GM12878 (cell line): ENCODE data around the gene ADGRF1. TPM values are rescaled to one million over a fixed set of nuclear protein-coding genes. Genes with fewer than 3 reads are reported as not detected.

Source experiments
- ATAC-seq: fragments of 200-7000 bp; cut with Tn5 transposase; 3 replicates; pipeline ENCODE4 v1.9.1; 2020; ENCODE audit warnings: mild to moderate bottlenecking, moderate library complexity
- BruUV-seq: library from RNA; stranded (reverse); fragments of 400-500 nt; replicated peaks from 2 replicates; lab custom pipeline; 2021; lab: Mats Ljungman, UMichigan
- CTCF ChIA-PET: fragments of 300-600 bp; sonication (Branson Sonifier 250); formaldehyde crosslinking; extraction: SDS; loops from one replicate; lab custom pipeline; 2021; ENCODE audit warnings: inconsistent platforms; lab: Yijun Ruan, JAX
- POLR2A ChIA-PET: fragments of 350-600 bp; formaldehyde crosslinking; extraction: SDS; loops from one replicate; lab custom pipeline; 2021; ENCODE audit warnings: inconsistent platforms; lab: Charles Lee
- RAD21 ChIA-PET: fragments of 300-600 bp; sonication (Branson Sonifier 250); formaldehyde crosslinking; loops from one replicate; lab custom pipeline; 2023; ENCODE audit warnings: antibody characterized with exemption; ENCODE audit not compliant: unreplicated experiment; lab: Charles Lee
- SMC1A ChIA-PET: fragments of 300-600 bp; sonication (Branson Sonifier 250); formaldehyde crosslinking; loops from one replicate; lab custom pipeline; 2023; ENCODE audit not compliant: unreplicated experiment, uncharacterized antibody; lab: Charles Lee
- DNase-seq: peaks from one replicate; pipeline ENCODE4 v3.0.0-alpha.2; 2011; ENCODE audit warnings: low read depth, low spot score
- FAIRE-seq: peaks from 3 replicates; lab custom pipeline; 2011; peaks lifted over from hg19 to GRCh38; lab: Jason Lieb, UNC
- H2AFZ ChIP-seq: 2 replicates; pipeline ENCODE4 v1.6.0; 2011; ENCODE audit warnings: low read depth, low read length, control low read depth; ENCODE audit not compliant: control insufficient read depth
- H3K27ac ChIP-seq: 2 replicates; pipeline ENCODE4 v1.5.1; 2011; ENCODE audit warnings: control low read depth; ENCODE audit not compliant: control insufficient read depth, insufficient read depth
- H3K27me3 ChIP-seq, 2 experiments: replicated peaks in 1 of 2; 2 replicates each; pipeline versions ENCODE4 v1.6.0 to v1.6.1; 2011; ENCODE audit warnings: low read length in 1 of 2; ENCODE audit not compliant: control insufficient read depth in 2 of 2, insufficient read depth in 2 of 2
- H3K36me3 ChIP-seq, 2 experiments: 2 replicates each; pipeline ENCODE4 v1.5.1; 2011; ENCODE audit warnings: low read length in 1 of 2; ENCODE audit not compliant: control insufficient read depth in 2 of 2, insufficient read depth in 2 of 2
- H3K4me1 ChIP-seq: 2 replicates; pipeline ENCODE4 v1.6.1; 2011; ENCODE audit warnings: mild to moderate bottlenecking, low read length, moderate library complexity, mixed read lengths; ENCODE audit not compliant: control insufficient read depth, insufficient read depth
- H3K4me2 ChIP-seq: 2 replicates; pipeline ENCODE4 v1.6.0; 2011; ENCODE audit warnings: control low read depth; ENCODE audit not compliant: control insufficient read depth, insufficient read depth
- H3K4me3 ChIP-seq: fragments of 200-600 bp; sonication (generic); 2 replicates; pipeline ENCODE4 v1.5.1; 2016
- H3K79me2 ChIP-seq: 2 replicates; pipeline ENCODE4 v1.6.0; 2011; ENCODE audit warnings: low read length; ENCODE audit not compliant: control insufficient read depth, insufficient read depth
- H3K9ac ChIP-seq: 2 replicates; pipeline ENCODE4 v1.8.0; 2011; ENCODE audit warnings: low read length, control low read depth, mixed read lengths; ENCODE audit not compliant: control insufficient read depth, insufficient read depth
- H3K9me3 ChIP-seq: replicated peaks from 3 replicates; pipeline ENCODE4 v1.5.1; 2011; ENCODE audit warnings: mild to moderate bottlenecking, low read length; ENCODE audit not compliant: control insufficient read depth, insufficient read depth
- H4K20me1 ChIP-seq: 2 replicates; pipeline ENCODE4 v1.6.0; 2011; ENCODE audit not compliant: control insufficient read depth, insufficient read depth
- ATF7 ChIP-seq: fragments of 450-650 bp; IDR thresholded peaks from 2 replicates; pipeline ENCODE4 v1.6.1; 2016; ENCODE audit warnings: low read depth, mild to moderate bottlenecking
- CUX1 ChIP-seq: IDR thresholded peaks from 2 replicates; pipeline ENCODE4 v1.6.1; 2012; ENCODE audit warnings: improper control_type of control experiment, low read depth, low read length; ENCODE audit not compliant: insufficient replicate concordance
- E2F4 ChIP-seq: IDR thresholded peaks from 2 replicates; pipeline ENCODE4 v1.6.1; 2012; ENCODE audit warnings: low read depth, low read length, improper control_type of control experiment
- ELK1 ChIP-seq: IDR thresholded peaks from 2 replicates; pipeline ENCODE4 v1.6.1; 2012; ENCODE audit warnings: low read depth, low read length, improper control_type of control experiment
- MTA3 ChIP-seq: IDR thresholded peaks from 2 replicates; pipeline ENCODE4 v1.6.1; 2012; ENCODE audit warnings: low read length, inconsistent platforms, borderline replicate concordance
- NKRF ChIP-seq: fragments of 450-650 bp; conservative IDR thresholded peaks from 2 replicates; pipeline ENCODE4 v1.6.1; 2017; ENCODE audit warnings: mild to moderate bottlenecking, moderate library complexity
- NR2F1 ChIP-seq: fragments of 450-650 bp; conservative IDR thresholded peaks from 2 replicates; pipeline ENCODE4 v1.6.1; 2017; ENCODE audit warnings: mild to moderate bottlenecking
- NRF1 ChIP-seq: conservative IDR thresholded peaks from 2 replicates; pipeline ENCODE4 v1.6.1; 2011; ENCODE audit warnings: mild to moderate bottlenecking, low read depth, low read length, improper control_type of control experiment
- RAD21 ChIP-seq: IDR thresholded peaks from 2 replicates; pipeline ENCODE4 v1.6.1; 2011; ENCODE audit warnings: mild to moderate bottlenecking, low read depth, low read length, moderate library complexity; ENCODE audit not compliant: insufficient read depth
- SP1 ChIP-seq: IDR thresholded peaks from one replicate; pipeline ENCODE4 v1.6.1; 2011; ENCODE audit warnings: low read depth, low read length
- SPI1 ChIP-seq: IDR thresholded peaks from 2 replicates; pipeline ENCODE4 v1.6.1; 2011; ENCODE audit warnings: low read depth, mild to moderate bottlenecking, low read length, moderate library complexity, borderline replicate concordance; ENCODE audit not compliant: insufficient read depth
- SREBF1 ChIP-seq: IDR thresholded peaks from 2 replicates; pipeline ENCODE4 v1.6.1; 2012; ENCODE audit warnings: mild to moderate bottlenecking, low read length
- SRF ChIP-seq, 2 experiments: IDR thresholded peaks; 2 replicates each; pipeline ENCODE4 v1.6.1; 2011; ENCODE audit warnings: low read depth in 2 of 2, low read length in 2 of 2, mild to moderate bottlenecking in 1 of 2, moderate library complexity in 1 of 2
- SUPT20H ChIP-seq: IDR thresholded peaks from 2 replicates; pipeline ENCODE4 v1.6.1; 2011; ENCODE audit warnings: low read depth, mild to moderate bottlenecking, low read length, moderate library complexity, borderline replicate concordance; ENCODE audit not compliant: control insufficient read depth
- TBL1XR1 ChIP-seq: IDR thresholded peaks from 2 replicates; pipeline ENCODE4 v1.6.1; 2012; ENCODE audit warnings: low read depth, low read length, improper control_type of control experiment
- WRNIP1 ChIP-seq: IDR thresholded peaks from 2 replicates; pipeline ENCODE4 v1.6.1; 2011; ENCODE audit warnings: low read depth, low read length, improper control_type of control experiment, borderline replicate concordance
- ZNF24 ChIP-seq: fragments of 450-650 bp; IDR thresholded peaks from 2 replicates; pipeline ENCODE4 v1.6.1; 2017; ENCODE audit warnings: antibody characterized with exemption, mild to moderate bottlenecking
- WGBS: methylation state at CpG from one replicate; pipeline ENCODE4 v1.1.6; 2016; ENCODE audit warnings: low lambda C conversion rate; ENCODE audit not compliant: insufficient replicate concordance, insufficient coverage; ENCODE audit errors: missing lambda C conversion rate; 5-methylcytosine and 5-hydroxymethylcytosine counted together
- in situ Hi-C: fragments of 300-500 bp; cut with MboI; formaldehyde crosslinking; loops from 9 replicates; pipeline ENCODE4 v1.14.3; 2018; ENCODE audit warnings: mixed read lengths
- intact Hi-C: fragments of 100-400 bp; cut with micrococcal nuclease; formaldehyde crosslinking; loops from one replicate; pipeline ENCODE4 v1.14.2; 2022; ENCODE audit not compliant: unreplicated experiment
- polyA plus RNA-seq, 11 experiments: library from polyadenylated mRNA; depleted of rRNA in 4 of 11; unstranded in 6 of 11; stranded (reverse) in 5 of 11; fragments of >200 nt; fragmentation: Nextera tagmentation in 4 of 11; fragmentation: Illumina TruSeq in 1 of 11; extraction: Ambion mirVana in 4 of 11; extraction: Trizol in 1 of 11; gene quantifications; 1 replicate in 1 of 11; 2 replicates in 10 of 11; pipeline versions ENCODE4 v1.2.1 to v1.2.3, GENCODE V29; 2011 to 2016; ENCODE audit warnings: inconsistent platforms in 2 of 11, missing spikeins in 2 of 11, low read depth in 1 of 11
- total RNA-seq, 4 experiments: library from RNA; depleted of rRNA in 3 of 4; stranded (reverse); fragments of >200 nt in 3 of 4; fragmentation: Illumina TruSeq in 1 of 4; extraction: Trizol in 1 of 4; gene quantifications; 2 replicates each; pipeline versions ENCODE4 v1.2.1 to v1.2.3, GENCODE V29; 2013 to 2021

ADGRF1 gene
- total and polyA plus RNA-seq, 10 of the 15 experiments (the other 5 are each of a cell fraction or from before 2014, with no cell fraction given): 0.05 TPM; not detected in 9

- no peaks in the 10 kb centered on the region for H3K36me3 ChIP-seq
- no peak for FAIRE-seq
- ATAC-seq: no peak
- no peak overlapping the region for H3K4me3 ChIP-seq
- no peak overlapping the region for H3K4me2 ChIP-seq
- DNase-seq: no peak
- H3K9ac ChIP-seq: no peak overlapping the region
- no peaks in the 10 kb centered on the region for H3K4me1 ChIP-seq
- no peak for TF ChIP-seq WRNIP1
- TF ChIP-seq ZNF24: no peak
- no peak for TF ChIP-seq NR2F1
- TF ChIP-seq ELK1: no peak
- no peak for TF ChIP-seq SP1
- TF ChIP-seq SRF (IDR thresholded peaks at IDR 0.05; ENCODE audit: low read depth in 2 of 2, low read length in 2 of 2): no peak
- TF ChIP-seq SUPT20H: no peak
- TF ChIP-seq NKRF: no peak
- no peak for TF ChIP-seq ATF7
- TF ChIP-seq TBL1XR1: no peak
- TF ChIP-seq MTA3: no peak
- TF ChIP-seq E2F4: no peak
- no peak for TF ChIP-seq RAD21
- no peak for TF ChIP-seq CUX1
- no peak for TF ChIP-seq SPI1
- TF ChIP-seq SREBF1: no peak
- TF ChIP-seq NRF1: no peak
- in situ Hi-C loops: no loop called here
- ChIA-PET POLR2A (no interaction called here), RAD21 (no interaction called here), CTCF (no interaction called here), SMC1A (no interaction called here)
- no peaks in the 10 kb centered on the region for H3K27me3 ChIP-seq
- 10% methylated on average over 4 of the region's 4 CpGs for WGBS
- H3K9me3 ChIP-seq: no peaks in the 10 kb centered on the region
- no peaks in the 10 kb centered on the region for H3K79me2 ChIP-seq
- H3K27ac ChIP-seq: no peak overlapping the region
- no TSS peak for BruUV-seq
- no peak overlapping the region for H2AFZ ChIP-seq
- intact Hi-C loops: no loop called here
- no peaks in the 10 kb centered on the region for H4K20me1 ChIP-seq
Observed at GRCh38 chr6:47014401-47014800, 27.7 kb downstream of the ADGRF1 start.
